Bronchus fibroblast of lung (primary cell): Measurements from ENCODE around the gene EGFL6. TPM values are rescaled to one million over a fixed set of nuclear protein-coding genes. Genes with fewer than 3 reads are reported as not detected.

Experiments used
- total RNA-seq: library from RNA; depleted of rRNA; stranded (reverse); fragments of >200 nt; gene quantifications from 2 replicates; pipeline ENCODE4 v1.2.3, GENCODE V29; 2015

Gene EGFL6
- 0.15 and 0.34 TPM in 2 replicates for total RNA-seq

GRCh38 chrX:13569479-13570260 is at the start of gene EGFL6:
Gene EGFL6, plus strand, starts transcription at chrX:13569601. Its CDS starts 261 bp downstream, at chrX:13569862.

GRCh38 chrX:13652850-13653693 is 83.7 kb downstream of the EGFL6 start, which contains the start of gene TCEANC:
Gene TCEANC, plus strand, starts transcription at chrX:13653141. Its CDS starts 9,368 bp downstream, at chrX:13662509.

Other genes starting within 250 kb of the EGFL6 start
- gene ATXN3L, start 249.5 kb upstream of the EGFL6 start, total RNA-seq = not detected in 2 replicates
- gene TCEANC, start 83.5 kb downstream of the EGFL6 start, total RNA-seq = 0.67 and 1.3 TPM in 2 replicates
- gene RAB9A, start 119.5 kb downstream of the EGFL6 start, total RNA-seq = 19.2 and 21.6 TPM in 2 replicates
- 8.0 and 8.2 TPM in 2 replicates for gene TRAPPC2, start 165.0 kb downstream of the EGFL6 start, total RNA-seq
- gene OFD1, start 165.1 kb downstream of the EGFL6 start, total RNA-seq = 4.6 and 5.5 TPM in 2 replicates
- gene GPM6B, start 247.5 kb downstream of the EGFL6 start, total RNA-seq = 9.4 and 13.2 TPM in 2 replicates